A673 (cell line): ENCODE data around the gene RFTN1.

Experiments
- CTCF ChIP-seq: fragments of 300-800, 200-600 bp; sonication (generic); conservative IDR thresholded peaks from 2 replicates; pipeline ENCODE4 v1.5.1; 2017; ENCODE audit warnings: low read depth, mild to moderate bottlenecking, antibody characterized with exemption, low read length, moderate library complexity, mixed read lengths
- EZH2 ChIP-seq: fragments of 200-600 bp; sonication (generic); IDR thresholded peaks from 2 replicates; pipeline ENCODE4 v1.6.1; 2017; ENCODE audit warnings: borderline replicate concordance, low read depth, mild to moderate bottlenecking, mixed read lengths, antibody characterized with exemption, low read length; ENCODE audit not compliant: poor library complexity, severe bottlenecking

GRCh38 chr3:16554126-16554525 is 40.6 kb upstream of the RFTN1 start:
- TF ChIP-seq CTCF (no peak), EZH2 (no peak)
